ENCODE data around the gene ZFP1. TPM values are rescaled to one million over a fixed set of nuclear protein-coding genes. Genes with fewer than 3 reads are reported as not detected.
"Not testable (repeated sequence)": the region's sequence is repeated elsewhere in the genome, so short reads cannot be mapped to it uniquely, and the experiment has no call there.

ZFP1 gene
- total and polyA plus RNA-seq, 5 donors from 2014 or later, result 14.2 to 19.2 (median 16.5) TPM

DNA sequence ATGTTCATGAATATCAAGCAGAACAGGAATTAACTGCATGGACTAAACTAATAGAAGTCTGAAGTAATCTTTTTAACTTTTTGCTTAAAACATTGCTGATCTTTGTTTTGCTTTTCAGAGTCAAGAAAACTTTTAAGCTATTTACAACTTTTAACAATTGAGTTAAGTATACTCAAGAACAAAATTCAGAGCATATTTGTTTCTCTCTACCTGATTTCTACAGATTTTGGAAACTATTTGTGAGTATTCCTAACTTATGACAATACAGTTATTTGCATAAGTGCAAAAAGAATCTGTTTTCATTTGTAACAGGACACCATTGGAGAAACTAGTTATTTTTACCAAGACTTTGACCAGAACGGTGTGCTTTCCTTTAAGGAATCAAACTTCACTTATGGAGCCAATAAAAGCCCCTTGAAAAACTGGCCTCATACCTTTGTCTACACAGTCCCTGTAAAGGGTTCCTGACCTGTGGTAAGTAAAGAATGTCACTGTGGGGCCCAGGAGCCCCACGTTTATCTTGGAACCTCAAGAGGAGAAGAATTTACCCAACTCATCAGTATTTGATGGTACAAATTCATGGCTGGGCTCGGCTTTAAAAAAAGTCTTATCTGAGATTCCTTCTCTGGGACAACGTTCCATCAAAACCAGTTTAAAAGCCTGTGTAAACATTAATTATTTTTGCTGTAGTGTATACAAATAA is 20.5 kb upstream of the ZFP1 start:
- no peaks in the 10 kb centered on the region for H3K36me3 ChIP-seq (ENCODE audit: control insufficient read depth, insufficient read depth, low read length)
- Mint-ChIP-seq H3K4me1 (peaks cover 0 to 10% (median 6%) of the 10 kb centered on the region in 4 donors), H3K27ac (no peak overlapping the region), H3K9me3 (peaks cover 0 to 13% (median 1%) of the 10 kb centered on the region in 7 donors), H3K4me3 (no peak overlapping the region), H3K27me3 (no peaks in the 10 kb centered on the region), H3K36me3 (no peaks in the 10 kb centered on the region)
- H3K27ac ChIP-seq (ENCODE audit: insufficient read depth, low read length, poor library complexity, severe bottlenecking), result no peak overlapping the region
- no peaks in the 10 kb centered on the region for H3K27me3 ChIP-seq (ENCODE audit: control insufficient read depth, insufficient read depth, low read length)
- DNase-seq (no peak), ATAC-seq (ENCODE audit: low read depth in 2 of 2) (no peak)
- no peaks in the 10 kb centered on the region for H3K4me1 ChIP-seq (ENCODE audit: control insufficient read depth, insufficient read depth, low read length, poor library complexity, severe bottlenecking)
- peaks cover 0 to 2% of the 10 kb centered on the region in 2 experiments for H3K9me3 ChIP-seq (ENCODE audit: control insufficient read depth in 2 of 2, low read length in 2 of 2)
- no peak overlapping the region for H3K4me3 ChIP-seq (ENCODE audit: low read depth, low read length)

DNA sequence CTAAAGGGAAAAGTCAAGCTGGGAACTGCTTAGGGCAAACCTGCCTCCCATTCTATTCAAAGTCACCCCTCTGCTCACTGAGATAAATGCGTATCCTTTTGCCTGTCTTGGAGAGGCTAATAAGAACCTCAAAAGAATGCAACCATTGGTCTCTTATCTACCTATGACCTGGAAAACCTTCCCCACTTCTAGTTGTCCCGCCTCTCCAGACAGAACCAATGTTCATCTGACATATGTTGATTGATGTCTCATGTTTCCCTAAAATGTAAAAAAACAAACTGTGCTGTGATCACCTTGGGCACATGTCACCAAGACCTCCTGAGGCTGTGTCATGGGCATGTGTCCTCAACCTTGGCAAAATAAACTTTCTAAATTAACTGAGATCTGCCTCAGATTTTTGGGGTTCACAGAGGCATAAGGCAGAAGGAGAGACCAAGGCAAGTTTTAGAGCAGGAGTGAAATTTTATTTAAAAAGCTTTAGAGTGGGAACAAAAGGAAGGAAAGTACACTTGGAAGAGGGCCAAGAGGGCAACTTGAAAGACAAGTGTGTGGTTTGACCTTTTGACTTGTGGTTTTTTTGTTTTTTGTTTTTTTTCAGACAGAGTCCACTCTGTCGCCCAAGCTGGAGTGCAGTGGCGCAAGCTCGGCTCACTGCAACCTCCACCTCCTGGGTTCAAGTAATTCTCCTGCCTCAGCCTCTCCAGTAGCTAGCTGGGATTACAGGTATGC is 18.7 kb upstream of the ZFP1 start:
- not testable (repeated sequence) for H3K4me1 ChIP-seq (ENCODE audit: control insufficient read depth, insufficient read depth, low read length, poor library complexity, severe bottlenecking); ATAC-seq (ENCODE audit: low read depth in 2 of 2); H3K4me3 ChIP-seq (ENCODE audit: low read depth, low read length); H3K27ac ChIP-seq (ENCODE audit: insufficient read depth, low read length, poor library complexity, severe bottlenecking); DNase-seq; H3K27me3 Mint-ChIP-seq; H3K36me3 ChIP-seq (ENCODE audit: control insufficient read depth, insufficient read depth, low read length); H3K27ac Mint-ChIP-seq; H3K4me1 Mint-ChIP-seq; H3K27me3 ChIP-seq (ENCODE audit: control insufficient read depth, insufficient read depth, low read length); H3K9me3 ChIP-seq (ENCODE audit: control insufficient read depth in 2 of 2, low read length in 2 of 2); H3K36me3 Mint-ChIP-seq
- H3K4me3 Mint-ChIP-seq, result peak overlapping the region in 1 of 4 donors; percentile 77
- peaks cover 0 to 13% (median 1%) of the 10 kb centered on the region in 7 donors for H3K9me3 Mint-ChIP-seq

DNA sequence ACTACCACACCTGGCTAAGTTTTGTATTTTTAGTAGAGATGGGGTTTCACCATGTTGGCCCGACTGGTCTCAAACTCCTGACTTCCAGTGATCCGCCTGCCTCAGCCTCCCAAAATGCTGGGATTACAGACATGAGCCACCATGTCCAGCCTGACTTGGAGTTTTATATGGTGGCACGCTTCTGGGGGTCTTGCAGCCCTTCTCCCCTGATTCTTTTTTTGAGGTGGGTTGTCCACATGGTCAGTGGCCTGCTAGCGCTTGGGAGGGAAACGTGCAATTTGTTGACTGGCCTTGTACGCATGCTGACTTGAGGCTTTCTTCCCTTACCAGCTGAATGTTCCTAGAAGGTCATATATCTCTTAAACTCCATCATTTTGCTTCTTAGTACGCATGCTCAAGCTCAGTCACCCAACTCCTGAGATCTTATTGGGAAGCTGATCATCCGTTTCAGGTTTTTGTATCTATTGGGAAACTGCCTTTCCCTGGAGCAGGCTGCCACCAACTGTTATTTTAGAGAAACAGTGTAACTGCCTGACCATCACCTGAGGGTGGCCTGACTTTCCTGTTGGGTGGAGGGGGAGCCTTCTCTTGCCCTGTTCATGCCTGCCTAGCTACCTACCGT is 18.1 kb upstream of the ZFP1 start:
- H3K4me1 Mint-ChIP-seq, result peaks cover 0 to 10% (median 6%) of the 10 kb centered on the region in 4 donors
- Histone ChIP-seq H3K36me3 (ENCODE audit: control insufficient read depth, insufficient read depth, low read length) (no peaks in the 10 kb centered on the region), H3K4me1 (ENCODE audit: control insufficient read depth, insufficient read depth, low read length, poor library complexity, severe bottlenecking) (no peaks in the 10 kb centered on the region), H3K4me3 (ENCODE audit: low read depth, low read length) (no peak overlapping the region), H3K27me3 (ENCODE audit: control insufficient read depth, insufficient read depth, low read length) (no peaks in the 10 kb centered on the region), H3K9me3 (ENCODE audit: control insufficient read depth in 2 of 2, low read length in 2 of 2) (peaks cover 0 to 2% of the 10 kb centered on the region in 2 experiments), H3K27ac (ENCODE audit: insufficient read depth, low read length, poor library complexity, severe bottlenecking) (no peak overlapping the region)
- no peaks in the 10 kb centered on the region for H3K36me3 Mint-ChIP-seq
- H3K27me3 Mint-ChIP-seq, result no peaks in the 10 kb centered on the region
- no peak overlapping the region for H3K27ac Mint-ChIP-seq
- no peak overlapping the region for H3K4me3 Mint-ChIP-seq
- DNase-seq (no peak), ATAC-seq (ENCODE audit: low read depth in 2 of 2) (no peak)
- H3K9me3 Mint-ChIP-seq, result peaks cover 0 to 11% (median under 1%) of the 10 kb centered on the region in 7 donors

DNA sequence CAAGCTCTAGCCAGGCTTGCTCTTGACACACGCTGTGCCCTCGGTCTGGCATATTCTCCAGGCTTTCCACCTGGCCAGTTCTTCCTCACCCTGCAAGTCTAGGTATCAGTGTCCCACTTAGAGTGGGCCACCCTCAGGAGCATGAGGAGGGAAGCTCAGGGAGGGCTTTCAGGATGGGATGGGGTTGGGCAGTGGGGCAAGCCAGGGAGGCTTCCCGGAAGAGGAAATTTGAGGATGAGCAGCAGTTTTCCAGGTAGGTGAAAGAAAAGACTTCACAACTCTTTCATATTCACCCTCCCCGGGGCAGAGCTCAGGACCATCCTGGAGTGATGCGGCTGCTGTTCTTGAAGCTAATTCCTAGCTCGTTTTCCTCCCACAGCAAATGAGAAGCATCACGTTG is 17.2 kb upstream of the ZFP1 start:
- no peak overlapping the region for H3K27ac ChIP-seq (ENCODE audit: insufficient read depth, low read length, poor library complexity, severe bottlenecking)
- H3K27me3 Mint-ChIP-seq, result no peaks in the 10 kb centered on the region
- H3K27ac Mint-ChIP-seq, result peak overlapping the region in 1 of 3 donors; percentile 47
- no peaks in the 10 kb centered on the region for H3K36me3 ChIP-seq (ENCODE audit: control insufficient read depth, insufficient read depth, low read length)
- ATAC-seq (ENCODE audit: low read depth in 2 of 2) (no peak), DNase-seq (no peak)
- H3K27me3 ChIP-seq (ENCODE audit: control insufficient read depth, insufficient read depth, low read length), result no peaks in the 10 kb centered on the region
- H3K9me3 Mint-ChIP-seq, result peaks cover 0 to 11% (median 0%) of the 10 kb centered on the region in 7 donors
- H3K4me1 Mint-ChIP-seq, result peaks cover 0 to 10% (median 6%) of the 10 kb centered on the region in 4 donors
- H3K9me3 ChIP-seq (ENCODE audit: control insufficient read depth in 2 of 2, low read length in 2 of 2), result peaks cover 0 to 2% of the 10 kb centered on the region in 2 experiments
- no peaks in the 10 kb centered on the region for H3K4me1 ChIP-seq (ENCODE audit: control insufficient read depth, insufficient read depth, low read length, poor library complexity, severe bottlenecking)
- no peaks in the 10 kb centered on the region for H3K36me3 Mint-ChIP-seq
- H3K4me3 Mint-ChIP-seq, result no peak overlapping the region
- H3K4me3 ChIP-seq (ENCODE audit: low read depth, low read length), result no peak overlapping the region

DNA sequence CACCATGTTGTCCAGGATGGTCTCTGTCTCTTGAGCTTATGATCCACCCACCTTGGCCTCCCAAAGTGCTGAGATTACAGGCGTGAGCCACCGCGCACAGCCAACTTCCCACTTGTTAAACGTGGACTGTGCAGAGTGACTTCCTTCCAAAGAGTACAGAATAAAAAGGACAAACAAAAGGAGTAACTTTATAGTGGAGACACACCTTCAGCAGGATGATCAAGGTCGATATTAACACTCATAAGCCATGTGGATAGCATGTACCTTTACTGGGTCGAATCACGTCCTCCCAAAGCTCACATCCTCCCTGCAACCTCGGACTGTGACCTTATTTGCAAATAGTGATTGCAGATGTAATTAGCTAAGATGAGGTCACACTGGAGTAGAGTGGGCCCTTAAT is 10.1 kb upstream of the ZFP1 start:
- H3K36me3 ChIP-seq (ENCODE audit: control insufficient read depth, insufficient read depth, low read length), result no peaks in the 10 kb centered on the region
- H3K36me3 Mint-ChIP-seq, result no peaks in the 10 kb centered on the region
- peaks cover 0 to 2% (median 0%) of the 10 kb centered on the region in 7 donors for H3K9me3 Mint-ChIP-seq
- peaks cover 18% of the 10 kb centered on the region for H3K27me3 Mint-ChIP-seq
- H3K27ac ChIP-seq (ENCODE audit: insufficient read depth, low read length, poor library complexity, severe bottlenecking), result no peak overlapping the region
- H3K4me3 Mint-ChIP-seq, result no peak overlapping the region
- H3K27me3 ChIP-seq (ENCODE audit: control insufficient read depth, insufficient read depth, low read length), result no peaks in the 10 kb centered on the region
- DNase-seq (no peak), ATAC-seq (ENCODE audit: low read depth in 2 of 2) (no peak)
- peak overlapping the region in 1 of 3 donors; percentile 85 for H3K27ac Mint-ChIP-seq
- peaks cover 4% of the 10 kb centered on the region for H3K4me1 ChIP-seq (ENCODE audit: control insufficient read depth, insufficient read depth, low read length, poor library complexity, severe bottlenecking)
- peaks cover 0 to 6% (median 0%) of the 10 kb centered on the region in 4 donors for H3K4me1 Mint-ChIP-seq
- H3K4me3 ChIP-seq (ENCODE audit: low read depth, low read length), result no peak overlapping the region
- H3K9me3 ChIP-seq (ENCODE audit: control insufficient read depth in 2 of 2, low read length in 2 of 2), result no peaks in the 10 kb centered on the region

DNA sequence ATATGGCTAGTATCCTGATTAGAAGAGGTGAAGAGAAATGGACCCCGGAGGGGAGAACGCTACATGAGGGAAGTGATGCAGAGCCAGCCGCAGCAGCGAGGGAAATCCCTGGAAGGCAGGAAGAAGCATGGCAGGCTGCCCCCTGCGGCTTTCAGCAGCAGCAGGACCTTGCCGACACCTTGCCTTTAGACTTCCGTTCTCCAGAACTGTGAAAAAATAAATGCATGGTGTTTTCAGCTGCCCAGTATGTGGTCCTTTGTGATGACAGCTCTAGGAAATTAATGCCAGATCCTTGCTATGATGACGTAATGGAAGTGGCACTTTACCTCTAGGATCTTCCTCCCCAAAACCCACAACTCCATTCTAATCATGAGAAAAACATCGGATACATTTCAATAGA is 9.7 kb upstream of the ZFP1 start:
- H3K4me3 Mint-ChIP-seq, result no peak overlapping the region
- H3K36me3 ChIP-seq (ENCODE audit: control insufficient read depth, insufficient read depth, low read length), result no peaks in the 10 kb centered on the region
- peaks cover 0 to 6% (median 0%) of the 10 kb centered on the region in 4 donors for H3K4me1 Mint-ChIP-seq
- peaks cover 0 to 2% (median 0%) of the 10 kb centered on the region in 7 donors for H3K9me3 Mint-ChIP-seq
- no peaks in the 10 kb centered on the region for H3K36me3 Mint-ChIP-seq
- H3K9me3 ChIP-seq (ENCODE audit: control insufficient read depth in 2 of 2, low read length in 2 of 2), result no peaks in the 10 kb centered on the region
- peaks cover 4% of the 10 kb centered on the region for H3K4me1 ChIP-seq (ENCODE audit: control insufficient read depth, insufficient read depth, low read length, poor library complexity, severe bottlenecking)
- ATAC-seq (ENCODE audit: low read depth in 2 of 2), result peak in 1 of 2 donors; percentile 20
- H3K27ac ChIP-seq (ENCODE audit: insufficient read depth, low read length, poor library complexity, severe bottlenecking), result no peak overlapping the region
- peak overlapping the region in 1 of 3 donors; percentile 85 for H3K27ac Mint-ChIP-seq
- H3K27me3 Mint-ChIP-seq, result peaks cover 18% of the 10 kb centered on the region
- no peaks in the 10 kb centered on the region for H3K27me3 ChIP-seq (ENCODE audit: control insufficient read depth, insufficient read depth, low read length)
- H3K4me3 ChIP-seq (ENCODE audit: low read depth, low read length), result no peak overlapping the region
- peak in 1 of 3 donors; percentile 8 for DNase-seq

DNA sequence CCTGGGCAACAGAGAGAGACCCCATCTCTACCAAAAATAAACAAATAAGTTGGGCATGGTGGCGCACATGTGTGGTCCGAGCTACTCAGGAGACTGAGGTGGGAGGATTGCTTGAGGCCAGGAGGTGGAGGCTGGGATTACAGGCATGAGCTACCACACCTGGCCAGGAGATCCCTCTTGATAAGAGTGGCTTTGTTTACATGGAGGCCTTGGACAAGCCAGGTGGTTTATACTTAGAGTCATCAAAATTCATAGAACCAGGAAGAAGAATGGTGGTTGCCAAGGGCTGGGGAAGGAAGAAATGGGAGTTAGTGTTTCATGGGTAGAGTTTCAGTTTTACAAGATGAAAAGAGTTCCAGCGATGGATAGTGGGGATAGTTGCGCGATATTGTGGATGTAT is 8.8 kb upstream of the ZFP1 start:
- no peaks in the 10 kb centered on the region for H3K36me3 Mint-ChIP-seq
- H3K9me3 Mint-ChIP-seq, result peaks cover 0 to 2% (median 0%) of the 10 kb centered on the region in 7 donors
- Histone ChIP-seq H3K4me3 (ENCODE audit: low read depth, low read length) (no peak overlapping the region), H3K9me3 (ENCODE audit: control insufficient read depth in 2 of 2, low read length in 2 of 2) (no peaks in the 10 kb centered on the region), H3K27me3 (ENCODE audit: control insufficient read depth, insufficient read depth, low read length) (no peaks in the 10 kb centered on the region), H3K4me1 (ENCODE audit: control insufficient read depth, insufficient read depth, low read length, poor library complexity, severe bottlenecking) (peaks cover 4% of the 10 kb centered on the region), H3K36me3 (ENCODE audit: control insufficient read depth, insufficient read depth, low read length) (no peaks in the 10 kb centered on the region), H3K27ac (ENCODE audit: insufficient read depth, low read length, poor library complexity, severe bottlenecking) (no peak overlapping the region)
- H3K4me1 Mint-ChIP-seq, result peaks cover 0 to 6% (median 0%) of the 10 kb centered on the region in 4 donors
- DNase-seq (no peak), ATAC-seq (ENCODE audit: low read depth in 2 of 2) (no peak)
- peaks cover 18% of the 10 kb centered on the region for H3K27me3 Mint-ChIP-seq
- no peak overlapping the region for H3K4me3 Mint-ChIP-seq
- peak overlapping the region in 1 of 3 donors; percentile 14 for H3K27ac Mint-ChIP-seq
